ENCODE data around the gene AMBP.
"Not testable (repeated sequence)": the region's sequence is repeated elsewhere in the genome, so short reads cannot be mapped to it uniquely, and the experiment has no call there.

AMBP gene

GRCh38 chr9:114084282-114085073 lies 6.4 kb upstream of the AMBP start:
- Histone ChIP-seq H3K27ac (ENCODE audit: low read depth, low read length) (no peak overlapping the region), H4K20me1 (ENCODE audit: control insufficient read depth, insufficient read depth, low read depth, low read length) (no peaks in the 10 kb centered on the region)

GRCh38 chr9:114083666-114084065 lies 5.6 kb upstream of the AMBP start:
- Histone ChIP-seq H3K4me2 (ENCODE audit: low read length) (no peak overlapping the region), H3F3A (ENCODE audit: control insufficient read depth, insufficient read depth) (no peaks in the 10 kb centered on the region), H3K27ac (ENCODE audit: low read depth, low read length) (no peak overlapping the region), H3K4me1 (ENCODE audit: control insufficient read depth, low read length) (no peaks in the 10 kb centered on the region), H3K9me3 (ENCODE audit: control insufficient read depth, insufficient read depth, low read length) (no peaks in the 10 kb centered on the region), H4K20me1 (ENCODE audit: control insufficient read depth, insufficient read depth, low read depth, low read length) (no peaks in the 10 kb centered on the region), H3K9me2 (replicated peaks; ENCODE audit: control insufficient read depth, low read length) (no peaks in the 10 kb centered on the region), H3K79me2 (ENCODE audit: control insufficient read depth, low read length) (no peaks in the 10 kb centered on the region), H3K4me3 (ENCODE audit: low read length) (no peak overlapping the region), H3K27me3 (ENCODE audit: control insufficient read depth, low read length) (peaks cover 19% of the 10 kb centered on the region), H3K36me3 (ENCODE audit: control insufficient read depth, low read length) (no peaks in the 10 kb centered on the region)
- TF ChIP-seq CTCF (IDR thresholded peaks at IDR 0.05; ENCODE audit: low read depth, low read length, poor library complexity, severe bottlenecking) = no peak
- no peak for TF ChIP-seq EZH2phosphoT487 (IDR thresholded peaks at IDR 0.05; ENCODE audit: borderline replicate concordance, low read length)

More at GRCh38 chr9:114084282-114085073, 6.4 kb upstream of the AMBP start:
- Histone ChIP-seq H3K36me3 (ENCODE audit: control insufficient read depth, low read length) (no peaks in the 10 kb centered on the region), H3K4me1 (ENCODE audit: control insufficient read depth, low read length) (no peaks in the 10 kb centered on the region), H3K9me3 (ENCODE audit: control insufficient read depth, insufficient read depth, low read length) (no peaks in the 10 kb centered on the region), H3F3A (ENCODE audit: control insufficient read depth, insufficient read depth) (no peaks in the 10 kb centered on the region), H3K9me2 (replicated peaks; ENCODE audit: control insufficient read depth, low read length) (no peaks in the 10 kb centered on the region), H3K4me3 (ENCODE audit: low read length) (no peak overlapping the region), H3K4me2 (ENCODE audit: low read length) (no peak overlapping the region), H3K27me3 (ENCODE audit: control insufficient read depth, low read length) (peaks cover 19% of the 10 kb centered on the region), H3K79me2 (ENCODE audit: control insufficient read depth, low read length) (no peaks in the 10 kb centered on the region)
- TF ChIP-seq CTCF (IDR thresholded peaks at IDR 0.05; ENCODE audit: low read depth, low read length, poor library complexity, severe bottlenecking) (no peak), EZH2phosphoT487 (IDR thresholded peaks at IDR 0.05; ENCODE audit: borderline replicate concordance, low read length) (no peak)

- H3K36me3 ChIP-seq (ENCODE audit: control insufficient read depth, low read length); H3K27ac ChIP-seq (ENCODE audit: low read depth, low read length); H3K9me3 ChIP-seq (ENCODE audit: control insufficient read depth, insufficient read depth, low read length); H3K9me2 ChIP-seq (replicated peaks; ENCODE audit: control insufficient read depth, low read length); H3K4me2 ChIP-seq (ENCODE audit: low read length); H4K20me1 ChIP-seq (ENCODE audit: control insufficient read depth, insufficient read depth, low read depth, low read length); H3K4me1 ChIP-seq (ENCODE audit: control insufficient read depth, low read length); H3F3A ChIP-seq (ENCODE audit: control insufficient read depth, insufficient read depth); H3K4me3 ChIP-seq (ENCODE audit: low read length); H3K79me2 ChIP-seq (ENCODE audit: control insufficient read depth, low read length): not testable (repeated sequence)
- peaks cover 19% of the 10 kb centered on the region for H3K27me3 ChIP-seq (ENCODE audit: control insufficient read depth, low read length)
Observed at GRCh38 chr9:114082763-114083412, 4.8 kb upstream of the AMBP start.

Data from DOHH2 (cell line).